Activated CD4-positive, alpha-beta T cell treated with anti-CD3 and anti-CD28 coated beads for 24 hours (primary cell): ENCODE data around the gene ZKSCAN1.
A peak's percentile ranks its signal among the peaks of the same experiment; 100 is the strongest.
"Not testable (repeated sequence)": the region's sequence is repeated elsewhere in the genome, so short reads cannot be mapped to it uniquely, and the experiment has no call there.

Experiments used
- DNase-seq, 2 donors: peaks; one replicate each; pipeline ENCODE4 v3.0.0-alpha.2; 2020; ENCODE audit warnings: low read depth in 2 of 2

Gene ZKSCAN1

DNA sequence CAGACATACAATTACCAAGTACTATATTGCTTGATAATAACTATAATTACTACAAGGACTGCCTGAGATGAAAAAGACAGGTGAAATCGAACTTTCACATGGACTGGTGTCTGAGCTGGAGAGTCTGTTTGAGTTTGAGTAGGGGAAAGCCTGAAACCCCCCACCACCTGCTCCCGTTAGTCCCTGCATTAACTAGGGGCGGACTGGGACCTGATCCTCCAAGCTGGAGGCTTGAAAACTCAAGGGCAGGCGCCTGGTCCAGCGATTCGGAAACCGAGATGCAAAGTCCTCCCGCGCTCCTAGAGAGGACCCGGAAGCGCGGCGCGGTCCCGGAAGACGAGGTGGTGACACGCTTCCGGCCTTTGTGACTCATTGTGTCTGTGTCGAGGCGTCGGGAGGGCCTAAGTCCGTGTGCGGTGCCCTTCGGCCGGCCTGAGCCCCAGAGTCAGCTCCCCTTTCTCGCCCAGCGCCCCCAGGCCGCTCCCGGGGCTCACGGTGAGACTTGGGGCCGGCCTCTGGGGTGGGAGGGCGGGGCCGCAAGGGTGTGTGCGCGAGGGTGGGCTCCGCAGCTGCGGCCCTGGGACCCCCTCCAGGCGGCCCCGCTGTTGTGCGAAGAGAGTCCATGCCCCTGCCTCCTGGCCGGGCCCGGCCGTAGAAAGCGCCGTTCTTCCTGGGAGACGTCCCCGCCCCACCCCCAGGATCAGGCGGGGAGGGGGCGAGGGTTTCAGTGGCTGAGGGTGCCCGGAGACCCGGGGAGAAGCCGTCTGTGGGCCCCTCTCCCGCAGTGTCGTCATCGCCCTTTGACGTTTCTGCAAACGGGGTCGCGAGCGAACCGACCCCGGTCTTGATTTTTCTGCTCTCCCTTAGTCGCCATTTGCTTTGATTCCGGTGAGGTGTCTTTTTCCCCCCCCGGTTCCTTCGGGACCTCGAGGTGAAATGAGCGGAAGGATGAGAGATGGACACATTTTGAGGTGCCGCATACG lies at the start of gene ZKSCAN1:
Gene ZKSCAN1 (plus strand): TSS at position 365 of the 983 bp plus-strand sequence. CDS start 7,911 bp downstream, outside the sequence.
- peak; percentile 70 to 75 for DNase-seq

DNA sequence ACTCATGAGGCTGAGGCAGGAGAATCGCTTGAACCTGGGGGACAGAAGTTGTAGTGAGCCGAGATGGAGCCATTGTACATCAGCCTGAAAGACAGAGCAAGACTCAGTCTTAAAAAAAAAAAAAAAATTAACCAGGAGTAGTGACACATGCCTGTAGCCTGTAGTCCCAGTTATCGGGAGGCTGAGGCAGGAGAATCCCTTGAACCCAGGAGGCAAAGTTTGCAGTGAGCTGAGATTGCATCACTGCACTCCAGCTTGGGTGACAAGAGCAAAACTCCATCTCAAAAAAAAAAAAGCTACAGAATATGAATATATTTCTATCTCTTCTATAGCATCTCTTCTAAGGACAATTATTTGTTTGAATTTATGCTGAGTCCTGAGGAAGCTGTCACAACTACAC lies 46.1 kb upstream of the ZKSCAN1 start:
- DNase-seq = no peak

GRCh38 chr7:99969813-99970212 lies 45.6 kb upstream of the ZKSCAN1 start:
- DNase-seq = not testable (repeated sequence)

DNA sequence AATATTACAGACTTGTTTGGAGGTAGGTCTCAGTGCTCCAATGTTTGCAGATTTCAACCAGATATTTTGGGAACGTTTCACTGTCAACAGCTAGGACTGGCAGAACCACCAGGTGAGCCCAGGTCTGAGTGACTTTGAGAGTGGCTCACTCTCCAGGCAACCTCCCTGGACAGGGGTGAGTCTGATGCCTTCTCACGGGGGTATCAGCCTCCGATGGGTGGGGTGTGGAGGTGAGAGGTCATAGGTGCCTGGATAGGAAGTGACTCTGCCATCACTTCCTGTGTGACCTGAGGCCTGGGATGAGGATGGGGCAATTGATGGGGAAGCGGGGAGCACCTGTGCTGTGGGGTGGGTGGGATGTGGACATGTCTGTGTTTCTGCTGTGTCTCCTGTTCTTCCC lies 44.2 kb upstream of the ZKSCAN1 start:
- no peak for DNase-seq

GRCh38 chr7:99973817-99974216 lies 41.6 kb upstream of the ZKSCAN1 start:
- DNase-seq = not testable (repeated sequence)

DNA sequence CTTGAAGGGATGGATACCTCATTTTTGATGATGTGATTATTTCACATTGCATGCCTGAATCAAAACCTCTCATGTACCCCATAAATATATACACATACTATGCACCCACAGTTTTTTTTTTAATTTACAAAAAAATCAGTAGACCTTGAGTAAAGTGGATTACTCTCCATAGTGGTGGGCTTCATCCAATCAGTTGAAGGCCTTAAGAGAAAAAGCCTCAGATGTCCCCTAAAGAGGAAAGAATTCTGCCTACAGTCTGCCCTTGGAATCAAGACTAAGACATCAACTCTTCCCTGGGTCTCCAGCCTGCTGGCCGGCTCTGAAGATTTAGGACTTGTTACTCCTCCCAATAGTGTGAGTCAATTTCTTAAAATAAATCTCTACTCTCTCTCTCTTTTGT lies 40.7 kb upstream of the ZKSCAN1 start:
- DNase-seq = no peak

DNA sequence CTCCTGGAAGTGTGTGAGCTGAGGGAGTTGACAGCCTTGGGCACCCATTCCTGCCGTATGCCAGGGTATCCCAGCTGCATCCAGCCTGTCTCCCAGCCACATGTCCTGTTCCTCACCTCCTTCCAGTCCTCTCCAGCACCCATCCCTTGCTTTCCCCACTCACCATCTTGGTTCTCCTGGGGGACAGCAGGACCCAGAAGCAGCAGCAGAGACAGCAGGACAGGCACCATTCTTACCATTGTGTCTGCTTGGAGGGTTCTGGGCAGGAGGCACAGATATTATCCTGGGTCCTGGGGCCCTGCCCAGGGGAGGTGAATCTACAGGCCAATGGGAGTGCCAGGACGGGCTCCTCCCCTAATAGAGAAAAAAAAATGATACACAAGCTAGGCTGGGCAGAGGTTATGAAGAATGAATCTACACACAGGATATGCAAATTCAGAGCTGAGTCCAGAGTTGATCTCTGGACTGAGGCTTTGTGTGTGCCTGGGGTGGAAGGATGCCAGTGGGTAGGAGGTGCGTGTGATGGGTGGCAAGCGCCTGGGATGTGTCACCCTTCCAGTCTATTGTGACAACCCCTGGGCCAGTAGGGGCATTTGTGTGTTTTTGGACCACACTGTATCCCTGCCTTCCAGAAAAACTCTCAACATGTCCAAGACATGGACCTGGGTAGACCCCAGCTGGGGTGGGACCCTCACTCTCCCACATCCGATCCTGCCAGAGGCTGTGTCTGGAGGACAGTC lies 39.4 kb upstream of the ZKSCAN1 start, which contains the start of gene AZGP1:
Gene AZGP1 (minus strand): TSS at position 250 of the 740 bp plus-strand sequence. CDS start 11 bp downstream, at position 239.
- DNase-seq = no peak

DNA sequence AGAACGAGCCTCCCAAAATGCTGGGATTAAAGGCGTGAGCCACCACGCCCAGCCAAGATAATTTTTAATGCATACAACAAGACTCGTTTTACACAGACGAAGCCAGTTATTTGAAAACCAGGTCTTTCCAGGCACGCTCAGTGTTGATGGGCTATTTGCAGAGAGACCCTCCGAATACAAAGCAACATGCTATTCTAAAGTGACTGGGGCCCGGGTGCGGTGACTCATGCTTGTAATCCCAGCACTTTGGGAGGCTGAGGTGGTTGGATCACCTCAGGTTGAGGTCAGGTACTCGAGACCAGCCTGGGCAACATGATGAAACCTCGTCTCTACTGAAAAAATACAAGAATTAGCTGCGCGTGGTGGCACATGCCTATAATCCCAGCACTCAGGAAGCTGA lies 38.8 kb upstream of the ZKSCAN1 start:
- no peak for DNase-seq

DNA sequence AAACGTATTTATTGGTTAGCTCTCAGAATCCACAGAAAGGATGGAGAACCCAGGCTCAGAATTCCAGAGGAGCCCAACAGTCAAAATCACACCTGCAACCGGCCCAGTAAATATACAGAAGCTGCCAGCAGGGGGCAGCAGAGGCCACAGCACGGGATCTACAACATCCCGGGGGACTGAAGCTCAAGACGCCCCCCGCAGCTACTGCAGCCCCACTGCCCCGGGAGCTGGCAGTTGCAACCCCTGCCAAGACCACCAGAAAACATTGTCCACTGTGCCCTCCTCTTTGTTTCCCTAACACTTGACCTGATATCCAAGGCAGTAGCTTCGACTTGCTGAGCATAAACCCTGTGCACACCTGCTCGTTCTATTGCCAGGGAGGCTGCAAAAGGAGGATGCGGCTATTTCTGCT lies 35.6 kb upstream of the ZKSCAN1 start:
- DNase-seq = peak; percentile 54 to 55

- not testable (repeated sequence) for DNase-seq
Observed at GRCh38 chr7:99980448-99980872, 34.9 kb upstream of the ZKSCAN1 start.

DNA sequence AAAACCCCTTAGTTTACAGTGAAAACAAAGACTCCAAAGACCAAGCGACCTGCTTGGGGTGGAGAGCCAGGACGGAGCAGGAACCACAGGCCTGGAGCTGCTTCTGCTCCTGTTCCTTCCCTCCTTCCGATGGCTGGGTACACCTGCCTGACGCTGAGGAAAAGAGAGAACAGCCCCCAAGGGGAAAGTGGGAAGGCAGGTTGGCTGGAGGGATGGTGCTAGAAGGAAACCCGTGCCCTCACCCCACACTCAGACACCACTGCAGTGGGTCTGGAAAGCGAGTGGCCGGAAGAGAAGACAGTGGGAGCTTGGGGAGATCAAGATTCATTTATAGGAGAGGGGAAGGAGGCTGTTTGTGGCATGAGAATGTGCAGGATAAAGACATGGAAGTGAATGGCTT lies 34.3 kb upstream of the ZKSCAN1 start:
- DNase-seq = not testable (repeated sequence)

GRCh38 chr7:99984593-99984992 lies 30.8 kb upstream of the ZKSCAN1 start:
- no peak for DNase-seq

- not testable (repeated sequence) for DNase-seq
Observed at GRCh38 chr7:99987306-99987705, 28.1 kb upstream of the ZKSCAN1 start.

GRCh38 chr7:99987846-99988245 lies 27.6 kb upstream of the ZKSCAN1 start:
- DNase-seq = no peak

GRCh38 chr7:99990460-99990852 lies 24.9 kb upstream of the ZKSCAN1 start:
- no peak for DNase-seq

GRCh38 chr7:99991543-99991942 lies 23.9 kb upstream of the ZKSCAN1 start:
- not testable (repeated sequence) for DNase-seq

DNA sequence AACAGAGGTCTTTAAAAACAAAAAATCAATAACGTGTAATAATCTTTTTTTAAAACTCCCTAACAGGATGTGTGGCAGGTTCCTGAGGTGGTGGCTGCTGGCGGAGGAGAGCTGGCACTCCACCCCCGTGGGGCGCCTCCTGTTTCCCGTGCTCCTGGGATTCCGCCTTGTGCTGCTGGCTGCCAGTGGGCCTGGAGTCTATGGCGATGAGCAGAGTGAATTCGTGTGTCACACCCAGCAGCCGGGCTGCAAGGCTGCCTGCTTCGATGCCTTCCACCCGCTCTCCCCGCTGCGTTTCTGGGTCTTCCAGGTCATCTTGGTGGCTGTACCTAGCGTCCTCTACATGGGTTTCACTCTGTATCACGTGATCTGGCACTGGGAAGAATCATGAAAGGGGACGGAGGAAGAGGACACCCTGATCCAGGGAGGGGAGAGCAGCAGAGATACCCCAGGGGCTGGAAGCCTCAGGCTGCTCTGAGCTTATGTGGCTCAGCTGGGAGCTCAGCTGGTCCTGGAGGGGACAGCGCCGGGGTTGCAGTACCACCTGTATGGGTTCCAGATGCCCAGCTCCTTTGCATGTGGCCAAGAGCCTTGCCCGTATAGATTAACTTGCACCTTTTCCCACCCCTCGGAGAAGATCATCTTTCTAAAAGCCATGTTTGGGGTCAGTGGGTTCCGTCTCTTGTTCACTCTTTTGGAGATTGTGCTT lies 22.9 kb upstream of the ZKSCAN1 start:
- no peak for DNase-seq

DNA sequence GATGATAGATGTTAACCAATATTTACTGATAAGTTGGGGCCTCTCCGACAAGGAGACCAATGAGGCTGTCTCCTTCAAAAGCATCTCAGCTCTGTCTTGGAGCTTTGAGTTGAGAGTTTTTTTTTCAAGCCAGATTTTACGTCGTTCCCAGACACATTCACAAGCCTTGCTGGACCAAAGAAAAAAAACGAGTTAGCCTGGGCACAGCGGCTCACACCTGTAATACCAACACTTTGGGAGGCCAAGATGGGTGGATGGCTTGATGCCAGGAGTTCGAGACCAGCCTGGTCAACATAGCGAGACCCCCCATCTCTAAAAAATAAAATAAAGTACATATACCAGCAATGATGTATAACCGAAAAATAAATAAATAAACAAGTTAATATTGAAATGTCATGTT lies 20.6 kb upstream of the ZKSCAN1 start:
- no peak for DNase-seq

GRCh38 chr7:99996755-99997544 lies 18.4 kb upstream of the ZKSCAN1 start:
- no peak for DNase-seq

GRCh38 chr7:99997545-99998137 lies 17.8 kb upstream of the ZKSCAN1 start:
- peak in 1 of 2 donors; percentile 31 for DNase-seq

DNA sequence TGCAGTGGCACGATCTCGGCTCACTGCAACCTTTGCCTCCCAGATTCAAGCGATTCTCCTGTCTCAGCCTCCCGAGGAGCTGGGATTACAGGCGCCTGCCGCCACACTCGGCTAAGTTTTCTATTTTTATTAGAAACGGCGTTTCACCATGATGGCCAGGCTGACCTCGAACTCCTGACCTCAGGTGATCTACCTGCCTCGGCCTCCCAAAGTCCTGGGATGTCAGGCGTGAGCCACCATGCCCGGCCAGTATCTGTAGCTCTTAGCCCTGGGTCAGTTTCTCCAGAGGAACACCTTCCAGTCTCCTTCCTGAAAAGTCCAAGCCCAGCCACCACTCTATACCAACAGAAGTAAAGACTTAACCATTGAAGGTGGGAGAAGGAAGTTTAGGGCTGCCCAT lies 15.2 kb upstream of the ZKSCAN1 start:
- DNase-seq = no peak
